ENCODE measurements around the gene KCNMA1. TPM values are rescaled to one million over a fixed set of nuclear protein-coding genes. Genes with fewer than 3 reads are reported as not detected.
A peak's percentile ranks its signal among the peaks of the same experiment; 100 is the strongest.

The KCNMA1 gene
- total and polyA plus RNA-seq, 8 donors, result 0.92 to 155 (median 54.3) TPM

DNA sequence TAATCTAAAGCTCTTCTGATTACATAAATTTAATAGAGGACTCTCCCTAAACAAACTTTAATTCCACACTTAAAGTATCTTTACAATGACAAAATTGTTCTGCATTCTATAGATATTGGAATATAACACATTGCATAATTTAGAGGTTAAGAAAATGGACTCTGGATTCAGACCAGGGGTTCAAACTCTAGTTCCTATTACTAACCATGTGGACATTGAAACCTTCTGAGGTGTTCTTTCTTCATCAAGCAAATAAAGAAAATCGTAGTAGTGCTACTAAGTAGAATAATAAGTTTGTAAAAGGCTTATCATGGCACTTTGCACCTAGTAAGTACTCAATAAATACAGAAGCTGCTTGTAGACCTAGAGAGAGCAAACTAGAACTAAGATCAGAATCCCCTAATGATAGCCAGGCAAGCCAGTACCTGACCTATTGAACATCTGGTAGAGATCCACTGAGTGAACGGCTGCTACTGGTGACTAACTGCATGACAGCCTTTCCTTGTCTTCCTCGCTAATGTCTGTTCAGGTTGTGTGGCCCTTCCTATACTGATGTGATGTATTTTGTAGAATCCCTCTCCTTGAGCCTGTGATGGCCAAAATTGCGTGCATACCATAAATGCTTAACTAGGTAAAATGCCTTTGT is 430.3 kb downstream of the KCNMA1 start:
- H3K36me3 ChIP-seq, result no peaks in the 10 kb centered on the region
- WGBS, 5 donors, result 67 to 81% (median 75%) methylated on average over 4 of the region's 4 CpGs
- no peak for DNase-seq
- H3K27ac ChIP-seq, result peak overlapping the region in 1 of 5 donors; percentile 12
- no peaks in the 10 kb centered on the region for H3K27me3 ChIP-seq
- intact Hi-C loops (cut with DNase I; ENCODE audit: low total_unique reads), result no loop called here
- peaks cover 0 to 13% (median 2%) of the 10 kb centered on the region in 4 donors for H3K4me1 ChIP-seq
- H3K9me3 ChIP-seq, result peaks cover 0 to 7% (median 5%) of the 10 kb centered on the region in 4 donors
- no peak overlapping the region for H3K4me3 ChIP-seq
- TF ChIP-seq, protein P1, sequence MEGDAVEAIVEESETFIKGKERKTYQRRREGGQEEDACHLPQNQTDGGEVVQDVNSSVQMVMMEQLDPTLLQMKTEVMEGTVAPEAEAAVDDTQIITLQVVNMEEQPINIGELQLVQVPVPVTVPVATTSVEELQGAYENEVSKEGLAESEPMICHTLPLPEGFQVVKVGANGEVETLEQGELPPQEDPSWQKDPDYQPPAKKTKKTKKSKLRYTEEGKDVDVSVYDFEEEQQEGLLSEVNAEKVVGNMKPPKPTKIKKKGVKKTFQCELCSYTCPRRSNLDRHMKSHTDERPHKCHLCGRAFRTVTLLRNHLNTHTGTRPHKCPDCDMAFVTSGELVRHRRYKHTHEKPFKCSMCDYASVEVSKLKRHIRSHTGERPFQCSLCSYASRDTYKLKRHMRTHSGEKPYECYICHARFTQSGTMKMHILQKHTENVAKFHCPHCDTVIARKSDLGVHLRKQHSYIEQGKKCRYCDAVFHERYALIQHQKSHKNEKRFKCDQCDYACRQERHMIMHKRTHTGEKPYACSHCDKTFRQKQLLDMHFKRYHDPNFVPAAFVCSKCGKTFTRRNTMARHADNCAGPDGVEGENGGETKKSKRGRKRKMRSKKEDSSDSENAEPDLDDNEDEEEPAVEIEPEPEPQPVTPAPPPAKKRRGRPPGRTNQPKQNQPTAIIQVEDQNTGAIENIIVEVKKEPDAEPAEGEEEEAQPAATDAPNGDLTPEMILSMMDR (IDR thresholded peaks at IDR 0.05), result no peak

DNA sequence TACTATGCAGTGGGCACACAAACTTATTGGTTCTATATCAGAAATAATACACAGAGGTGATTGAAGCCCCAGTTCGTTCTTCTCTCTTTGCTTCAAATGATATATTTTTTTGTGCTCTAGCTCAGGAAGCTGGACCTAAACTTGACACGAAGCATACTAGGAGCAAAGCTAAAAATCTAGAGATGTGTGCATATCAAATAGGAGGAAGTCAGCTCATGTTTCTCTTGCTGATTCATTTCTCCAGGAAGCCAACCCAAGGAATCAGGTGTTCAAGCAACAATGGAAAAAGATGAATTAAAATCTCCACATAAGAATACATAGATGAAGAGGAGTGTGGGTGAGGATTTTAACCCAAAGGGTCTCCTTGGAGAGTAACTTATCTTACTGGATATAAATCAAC is 432.5 kb downstream of the KCNMA1 start:
- Histone ChIP-seq H3K27ac (no peak overlapping the region), H3K4me3 (no peak overlapping the region), H3K9me3 (peaks cover 0 to 7% (median 5%) of the 10 kb centered on the region in 4 donors), H3K27me3 (no peaks in the 10 kb centered on the region), H3K36me3 (no peaks in the 10 kb centered on the region), H3K4me1 (peaks cover 0 to 27% (median 15%) of the 10 kb centered on the region in 4 donors)
- DNase-seq, result no peak
- WGBS, 5 donors, result 77 to 92% (median 84%) methylated on average over 2 of the region's 2 CpGs
- intact Hi-C loops (cut with DNase I; ENCODE audit: low total_unique reads), result no loop called here
- TF ChIP-seq EP300 (IDR thresholded peaks at IDR 0.05), result no peak
- no peak for TF ChIP-seq POLR2AphosphoS5 (IDR thresholded peaks at IDR 0.05)
- TF ChIP-seq POLR2A (IDR thresholded peaks at IDR 0.05), result no peak
- TF ChIP-seq, protein P1 (IDR thresholded peaks at IDR 0.05), result no peak

DNA sequence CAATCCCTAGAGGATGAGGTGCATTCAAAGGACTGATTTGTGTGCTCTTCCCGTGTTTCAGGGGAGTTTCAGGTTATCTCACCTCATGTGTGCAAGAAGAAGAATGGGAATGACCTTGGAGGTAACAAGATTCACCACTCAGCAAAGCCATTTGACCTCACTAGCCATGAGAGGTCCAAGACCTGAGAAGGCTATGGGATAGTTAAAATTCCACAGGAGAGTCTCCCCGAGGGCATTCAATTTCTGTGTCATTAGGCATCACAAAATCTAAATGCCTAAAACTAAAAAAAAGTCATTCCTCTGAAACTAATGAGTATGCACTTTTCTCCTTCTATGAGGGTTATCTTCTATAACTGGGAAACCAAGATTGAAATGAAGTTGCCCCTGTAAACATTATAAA is 433.4 kb downstream of the KCNMA1 start:
- H3K4me1 ChIP-seq, result peaks cover 0 to 30% (median 15%) of the 10 kb centered on the region in 4 donors
- intact Hi-C loops (cut with DNase I; ENCODE audit: low total_unique reads), result no loop called here
- H3K27me3 ChIP-seq, result no peaks in the 10 kb centered on the region
- DNase-seq, result no peak
- H3K4me3 ChIP-seq, result no peak overlapping the region
- H3K36me3 ChIP-seq, result no peaks in the 10 kb centered on the region
- WGBS, 5 donors, result 72 to 84% (median 84%) methylated on average over 2 of the region's 2 CpGs
- peaks cover 0 to 7% (median 5%) of the 10 kb centered on the region in 4 donors for H3K9me3 ChIP-seq
- no peak for TF ChIP-seq EP300 (IDR thresholded peaks at IDR 0.05)
- TF ChIP-seq POLR2A (IDR thresholded peaks at IDR 0.05), result no peak
- TF ChIP-seq, protein P1 (IDR thresholded peaks at IDR 0.05), result no peak
- TF ChIP-seq POLR2AphosphoS5 (IDR thresholded peaks at IDR 0.05), result no peak
- H3K27ac ChIP-seq, result no peak overlapping the region

DNA sequence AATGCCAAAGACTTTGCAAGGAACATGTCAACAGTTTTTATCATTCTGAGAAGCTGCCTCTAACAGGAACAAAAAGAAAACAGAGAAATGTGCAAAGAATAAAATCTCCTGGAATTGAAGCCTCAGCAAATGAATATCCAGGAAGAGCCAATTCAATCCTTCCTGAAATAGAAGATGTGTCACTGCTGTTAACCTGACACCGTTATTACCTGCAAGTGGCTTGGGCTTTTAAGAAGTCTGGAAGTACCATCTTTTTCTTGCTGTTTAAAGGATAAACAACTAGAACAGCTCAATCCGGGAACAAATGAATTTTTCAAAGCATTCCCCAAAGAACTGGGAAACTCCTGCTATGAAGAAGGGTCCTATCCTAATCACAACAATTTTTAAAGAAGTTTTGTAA is 434.8 kb downstream of the KCNMA1 start:
- Histone ChIP-seq H3K36me3 (no peaks in the 10 kb centered on the region), H3K27me3 (no peaks in the 10 kb centered on the region), H3K4me3 (no peak overlapping the region), H3K9me3 (peaks cover 0 to 7% (median 5%) of the 10 kb centered on the region in 4 donors), H3K4me1 (peaks cover 0 to 30% (median 15%) of the 10 kb centered on the region in 4 donors), H3K27ac (peak overlapping the region in 1 of 5 donors; percentile 39)
- no peak for TF ChIP-seq POLR2AphosphoS5 (IDR thresholded peaks at IDR 0.05)
- TF ChIP-seq, protein P1 (IDR thresholded peaks at IDR 0.05), result no peak
- TF ChIP-seq POLR2A (IDR thresholded peaks at IDR 0.05), result no peak
- TF ChIP-seq EP300 (IDR thresholded peaks at IDR 0.05), result no peak
- WGBS, 5 donors, result 66 to 76% (median 74%) methylated on average over 2 of the region's 2 CpGs
- DNase-seq, result no peak
- intact Hi-C loops (cut with DNase I; ENCODE audit: low total_unique reads), result no loop called here
